LNCaP clone FGC (cell line): ENCODE results near the gene ARHGAP4.

Experiments used
- DNase-seq: peaks from one replicate; pipeline ENCODE4 v3.0.0-alpha.2; 2011; ENCODE audit warnings: low read depth
- H3K4me3 ChIP-seq: 2 replicates; pipeline ENCODE4 v1.5.1; 2011; ENCODE audit warnings: mild to moderate bottlenecking, low read depth, low read length, control low read depth
- TF ChIP-seq, protein P1 (sequence below): IDR thresholded peaks from 2 replicates; pipeline ENCODE4 v1.5.1; 2012; ENCODE audit warnings: mild to moderate bottlenecking; ENCODE audit not compliant: control insufficient read depth, insufficient read depth; ENCODE audit errors: extremely low read depth

Gene ARHGAP4

GRCh38 chrX:153925739-153926551 is at the start of gene ARHGAP4:
TSS of gene ARHGAP4 (minus strand) at chrX:153926264. CDS start at chrX:153926202, 62 bp downstream.
- TF ChIP-seq, protein P1, sequence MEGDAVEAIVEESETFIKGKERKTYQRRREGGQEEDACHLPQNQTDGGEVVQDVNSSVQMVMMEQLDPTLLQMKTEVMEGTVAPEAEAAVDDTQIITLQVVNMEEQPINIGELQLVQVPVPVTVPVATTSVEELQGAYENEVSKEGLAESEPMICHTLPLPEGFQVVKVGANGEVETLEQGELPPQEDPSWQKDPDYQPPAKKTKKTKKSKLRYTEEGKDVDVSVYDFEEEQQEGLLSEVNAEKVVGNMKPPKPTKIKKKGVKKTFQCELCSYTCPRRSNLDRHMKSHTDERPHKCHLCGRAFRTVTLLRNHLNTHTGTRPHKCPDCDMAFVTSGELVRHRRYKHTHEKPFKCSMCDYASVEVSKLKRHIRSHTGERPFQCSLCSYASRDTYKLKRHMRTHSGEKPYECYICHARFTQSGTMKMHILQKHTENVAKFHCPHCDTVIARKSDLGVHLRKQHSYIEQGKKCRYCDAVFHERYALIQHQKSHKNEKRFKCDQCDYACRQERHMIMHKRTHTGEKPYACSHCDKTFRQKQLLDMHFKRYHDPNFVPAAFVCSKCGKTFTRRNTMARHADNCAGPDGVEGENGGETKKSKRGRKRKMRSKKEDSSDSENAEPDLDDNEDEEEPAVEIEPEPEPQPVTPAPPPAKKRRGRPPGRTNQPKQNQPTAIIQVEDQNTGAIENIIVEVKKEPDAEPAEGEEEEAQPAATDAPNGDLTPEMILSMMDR = no peak
- DNase-seq = no peak
- H3K4me3 ChIP-seq = no peak within 1 kb of the TSS; the same call in 1 of the 2 replicates

DNA sequence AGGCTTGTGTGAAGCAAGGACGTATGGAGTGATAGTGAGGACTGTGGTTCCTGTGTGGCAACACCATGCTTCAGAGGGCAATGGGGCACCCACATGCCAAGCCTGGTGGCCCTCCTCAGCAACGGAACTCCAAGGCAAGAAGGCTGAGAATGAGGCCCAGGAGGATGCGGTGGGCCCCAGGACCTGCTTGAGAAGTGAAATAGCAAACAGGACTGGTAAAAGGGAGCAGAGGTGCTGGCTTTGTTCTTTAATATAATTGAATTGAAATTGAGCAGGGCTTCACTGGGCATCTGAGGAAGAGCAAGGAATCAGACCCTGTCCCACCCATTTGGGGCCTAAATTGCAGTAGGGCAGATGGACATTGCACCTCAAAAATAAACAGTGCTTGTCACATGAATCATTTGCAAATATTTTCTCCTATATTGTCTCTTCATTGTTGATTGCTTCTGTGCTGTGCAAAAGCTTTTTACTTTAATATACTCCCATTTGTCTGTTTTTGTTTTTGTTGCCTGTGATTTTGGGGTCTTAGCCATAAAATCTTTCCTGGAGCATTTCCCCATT is 48.7 kb upstream of the ARHGAP4 start:
- TF ChIP-seq, protein P1 = no peak
- DNase-seq = no peak
- no peak overlapping the region for H3K4me3 ChIP-seq

- no peak for DNase-seq
- H3K4me3 ChIP-seq = peak overlapping the region; percentile 57
Measured at GRCh38 chrX:153974003-153974725, 48.1 kb upstream of the ARHGAP4 start.

GRCh38 chrX:153973127-153974002 is 47.3 kb upstream of the ARHGAP4 start:
- H3K4me3 ChIP-seq = peak overlapping the region; percentile 57
- TF ChIP-seq, protein P1 = no peak
- no peak for DNase-seq

More at GRCh38 chrX:153974003-153974725, 48.1 kb upstream of the ARHGAP4 start:
- TF ChIP-seq, protein P1 = no peak

DNA sequence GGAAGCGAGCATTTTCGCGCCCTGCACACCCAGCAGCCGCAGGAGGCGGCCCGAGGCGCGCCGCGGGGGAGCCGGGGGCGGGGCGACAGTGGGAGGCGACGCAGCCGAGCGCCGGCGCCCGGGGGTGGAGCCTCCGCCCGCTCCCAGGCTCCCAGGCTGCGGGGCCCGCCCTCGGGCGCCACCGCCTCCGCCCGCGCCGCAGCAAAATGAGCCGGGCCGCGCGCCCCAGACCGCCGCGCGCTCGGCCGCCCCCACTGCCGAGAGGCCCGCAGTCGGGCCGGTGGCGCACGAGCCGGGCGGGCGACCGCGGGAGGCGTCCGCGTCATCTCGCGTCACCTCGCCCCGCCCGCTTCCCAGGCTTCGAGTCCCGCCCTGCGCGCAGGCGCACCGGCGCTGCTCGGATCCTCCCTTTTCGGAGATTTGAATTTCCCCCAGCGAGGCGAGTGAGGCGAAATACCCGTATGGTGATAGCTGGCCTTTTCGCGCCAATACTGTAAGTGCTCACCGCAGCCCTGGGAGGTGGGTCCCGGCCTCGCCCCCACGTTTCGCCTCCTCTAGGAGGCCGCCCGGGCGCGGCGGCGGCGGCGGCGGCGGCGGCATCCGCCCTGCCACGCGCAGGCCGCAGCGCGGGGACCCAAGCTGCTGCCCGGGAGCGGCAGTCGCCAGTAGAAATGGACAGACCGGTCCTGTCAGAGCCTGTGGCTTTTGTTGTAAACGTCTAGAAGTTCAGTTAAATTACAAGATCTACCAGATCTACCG is 46.5 kb upstream of the ARHGAP4 start, which contains the start of gene TMEM187:
Gene TMEM187 (plus strand): TSS at position 387 of the 759 bp plus-strand sequence. CDS start 9,309 bp downstream, outside the sequence.
- DNase-seq = no peak
- TF ChIP-seq, protein P1 = no peak
- H3K4me3 ChIP-seq = peak within 1 kb of the TSS; percentile 69
